ENCODE results near the gene TP53TG5.

- TF ChIP-seq POLR2AphosphoS5 (IDR thresholded peaks at IDR 0.05; ENCODE audit: low read depth, low read length): no peak
- no peak for TF ChIP-seq POLR2A (IDR thresholded peaks at IDR 0.05; ENCODE audit: low read depth, low read length)
Measured at GRCh38 chr20:45372646-45373352, 5.3 kb downstream of the TP53TG5 start.
